Measurements from ENCODE around the gene PRKCE. TPM values are rescaled to one million over a fixed set of nuclear protein-coding genes. Genes with fewer than 3 reads are reported as not detected.

The PRKCE gene
- total and polyA plus RNA-seq, 2 of the 8 experiments (the other 6 are each of a cell fraction or from before 2014, with no cell fraction given), result 0.54 to 2.1 TPM

DNA sequence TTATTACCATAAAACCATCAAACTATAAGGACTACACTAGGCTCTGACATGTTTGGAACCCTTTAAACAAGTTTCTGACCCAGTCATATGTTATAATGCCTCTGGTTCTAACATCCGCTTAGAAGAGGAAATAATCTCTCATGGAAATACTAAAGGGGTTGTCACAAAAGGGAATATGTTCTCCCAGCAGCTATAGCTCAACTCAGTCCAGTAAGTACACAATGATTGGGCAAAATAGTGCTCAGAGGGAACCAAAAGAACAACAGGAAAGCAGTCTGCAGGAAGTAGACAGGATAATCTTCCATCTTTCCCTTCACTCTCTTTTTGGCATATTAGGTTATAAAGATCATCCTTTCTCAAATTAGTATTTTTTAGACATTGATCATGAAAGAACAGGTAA lies 44.7 kb upstream of the PRKCE start:
- Histone ChIP-seq H3K4me1 (replicated peaks in 1 of 4; ENCODE audit: control insufficient read depth in 3 of 4, insufficient read depth in 4 of 4, low read length in 3 of 4) (peaks cover 0 to 3% (median 0%) of the 10 kb centered on the region in 4 experiments; a peak in 1 of 7 replicates), H4K91ac (replicated peaks; ENCODE audit: insufficient read length, low read length) (no peak overlapping the region), H3K4ac (replicated peaks; ENCODE audit: insufficient read length, low read depth, low read length) (no peak overlapping the region), H2AK5ac (ENCODE audit: low read depth, low read length) (no peak overlapping the region), H3K9ac (replicated peaks in 1 of 4; ENCODE audit: extremely low read depth in 1 of 4, low read depth in 3 of 4, low read length in 3 of 4) (no peak overlapping the region), H2BK15ac (ENCODE audit: low read length) (no peak overlapping the region), H2BK5ac (ENCODE audit: low read depth, low read length) (no peak overlapping the region), H3K4me2 (ENCODE audit: insufficient read depth in 1 of 2, low read depth in 2 of 2, low read length in 2 of 2) (no peak overlapping the region), H2AFZ (ENCODE audit: low read length) (no peak overlapping the region), H3K9me3 (ENCODE audit: insufficient read depth in 2 of 2, low read depth in 1 of 2, low read length in 1 of 2) (no peaks in the 10 kb centered on the region), H2BK120ac (replicated peaks; ENCODE audit: low read depth, low read length) (no peak overlapping the region), H4K20me1 (replicated peaks in 1 of 2; ENCODE audit: control insufficient read depth in 1 of 2, insufficient read depth in 2 of 2, low read length in 2 of 2) (no peaks in the 10 kb centered on the region), H4K8ac (ENCODE audit: extremely low read depth, insufficient read depth, low read length) (no peak overlapping the region), H3K79me2 (ENCODE audit: control insufficient read depth in 1 of 2, insufficient read depth in 2 of 2, low read length in 2 of 2) (peaks cover 0 to 43% of the 10 kb centered on the region in 2 experiments; a peak in 2 of 4 replicates), H3K56ac (replicated peaks; ENCODE audit: insufficient read length, low read depth, low read length) (no peak overlapping the region), H3K27ac (ENCODE audit: low read depth, low read length) (no peak overlapping the region), H3K23ac (ENCODE audit: insufficient read length) (no peak overlapping the region), H4K5ac (ENCODE audit: insufficient read length, low read depth, low read length) (no peak overlapping the region), H3K79me1 (ENCODE audit: low read depth, low read length) (no peaks in the 10 kb centered on the region; the same call in 1 of the 2 replicates), H3K27me3 (replicated peaks in 1 of 4; ENCODE audit: control insufficient read depth in 3 of 4, extremely low read depth in 1 of 4, insufficient read depth in 3 of 4, low read length in 3 of 4) (no peaks in the 10 kb centered on the region), H2BK12ac (ENCODE audit: low read depth, low read length) (no peak overlapping the region), H3K18ac (ENCODE audit: extremely low read depth, low read length) (no peak overlapping the region), H3K36me3 (ENCODE audit: control insufficient read depth in 2 of 4, insufficient read depth in 4 of 4, low read length in 3 of 4) (peaks cover 0 to 8% (median 3%) of the 10 kb centered on the region in 4 experiments; a peak in 5 of 8 replicates), H3K23me2 (ENCODE audit: low read depth, low read length) (no peaks in the 10 kb centered on the region), H3K14ac (ENCODE audit: insufficient read length) (no peak overlapping the region), H2BK20ac (ENCODE audit: low read length) (no peak overlapping the region), H3K4me3 (ENCODE audit: extremely low read depth in 1 of 4, insufficient read depth in 2 of 4, low read depth in 3 of 4, low read length in 4 of 4) (no peak overlapping the region)
- ChIA-PET CTCF (ENCODE audit: partially characterized antibody) (interaction anchor here (0.6 to 2.5 kb wide), 8 partner anchors 8 to 128 kb away, joined by 3 to 16 read pairs (median 4); partner anchors contain the start of gene PRKCE), POLR2A (ENCODE audit: partially characterized antibody) (no interaction called here)
- 95% methylated on average over 1 of the region's 1 CpG; no CpG with 5 or more reads in 1 of the 2 experiments for WGBS, 2 experiments (ENCODE audit: extremely low coverage in 1 of 2, insufficient coverage in 1 of 2, insufficient read length in 1 of 2, insufficient replicate concordance in 2 of 2, low coverage in 1 of 2, low lambda C conversion rate in 2 of 2, missing lambda C conversion rate in 1 of 2)
- no peak for FAIRE-seq
- no peak for DNase-seq (ENCODE audit: low read depth in 1 of 2, low spot score in 2 of 2)
- TF ChIP-seq RBBP5 (IDR thresholded peaks at IDR 0.05; ENCODE audit: borderline replicate concordance, low read depth, low read length), result no peak
- no peak for TF ChIP-seq NANOG (IDR thresholded peaks at IDR 0.05; ENCODE audit: insufficient read depth, low read depth, low read length, poor library complexity, severe bottlenecking)
